Activated CD4-positive, CD25-positive, alpha-beta regulatory T cell treated with anti-CD3 and anti-CD28 coated beads, Interleukin-2, amount 50 U/mL, for 72 hours (primary cell): ENCODE results near the gene S100A1.
"Not testable (repeated sequence)": the region's sequence is repeated elsewhere in the genome, so short reads cannot be mapped to it uniquely, and the experiment has no call there.

Experiments
- DNase-seq: peaks from one replicate; pipeline ENCODE4 v3.0.0; 2021

The S100A1 gene

DNA sequence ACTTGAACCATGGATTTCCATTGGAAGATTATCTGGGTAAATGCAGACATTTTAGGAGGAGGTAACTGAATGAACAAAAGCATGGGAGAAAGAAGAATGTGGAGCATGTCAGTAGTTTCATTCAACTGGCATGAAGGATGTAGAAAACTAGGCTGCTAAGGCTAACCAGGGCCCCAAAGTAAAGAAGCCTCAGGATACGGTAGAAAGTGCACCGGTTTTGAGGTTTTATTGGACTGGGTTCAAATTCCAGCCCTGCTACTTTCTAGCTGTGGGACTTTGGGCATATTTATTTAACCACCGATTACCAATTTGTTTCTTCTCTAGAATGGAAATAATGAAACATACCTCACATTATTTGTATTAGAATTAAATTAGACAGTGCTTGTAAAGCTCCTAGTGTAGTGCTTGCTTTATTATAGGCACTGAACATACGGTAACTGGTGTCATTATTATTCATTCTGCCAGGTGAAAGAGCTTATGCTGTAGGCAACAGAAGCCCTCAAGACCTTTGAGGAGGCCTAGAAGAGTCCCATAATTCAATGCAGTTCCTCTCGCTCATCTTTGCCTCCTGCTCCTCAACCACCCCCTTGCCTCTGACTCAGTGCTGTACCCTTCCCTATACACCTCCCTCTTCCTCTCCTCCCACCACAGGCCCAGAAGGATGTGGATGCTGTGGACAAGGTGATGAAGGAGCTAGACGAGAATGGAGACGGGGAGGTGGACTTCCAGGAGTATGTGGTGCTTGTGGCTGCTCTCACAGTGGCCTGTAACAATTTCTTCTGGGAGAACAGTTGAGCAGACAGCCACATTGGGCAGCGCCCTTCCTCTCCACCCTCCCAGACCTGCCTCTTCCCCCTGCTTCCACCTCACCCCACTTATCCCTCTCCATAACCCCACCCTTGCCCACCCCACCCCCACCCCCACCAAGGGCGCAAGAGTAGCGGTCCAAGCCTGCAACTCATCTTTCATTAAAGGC lies 3.1 kb downstream of the S100A1 start:
- no peak for DNase-seq

DNA sequence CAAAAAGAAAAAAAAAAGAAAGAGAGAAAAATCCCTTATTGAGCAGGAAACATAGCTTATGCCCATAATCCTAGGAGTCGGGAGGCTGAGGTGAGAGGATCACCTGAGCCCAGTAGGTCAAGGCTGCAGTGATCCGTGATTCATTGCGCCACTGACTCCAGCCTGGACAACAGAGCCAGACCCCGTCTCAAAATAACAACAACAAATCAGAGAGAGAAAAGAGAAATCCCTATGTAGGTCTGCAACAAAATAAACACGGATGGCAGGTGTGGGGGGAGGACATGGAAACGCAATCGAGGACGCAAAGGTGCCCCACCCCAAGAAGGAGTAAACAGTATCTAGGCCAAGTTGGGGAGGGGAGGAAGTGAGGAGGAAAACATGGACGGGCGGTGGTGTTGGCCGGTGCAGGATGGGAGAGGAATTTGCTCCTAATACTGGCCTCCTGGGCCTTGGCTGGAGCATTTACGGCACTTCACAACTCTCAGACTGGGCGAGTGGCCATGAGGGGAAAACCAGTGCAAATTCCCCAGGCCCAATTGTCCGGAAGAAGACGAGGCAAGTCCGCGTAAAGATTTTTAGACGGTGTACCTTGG lies 5.0 kb downstream of the S100A1 start:
- no peak for DNase-seq

DNA sequence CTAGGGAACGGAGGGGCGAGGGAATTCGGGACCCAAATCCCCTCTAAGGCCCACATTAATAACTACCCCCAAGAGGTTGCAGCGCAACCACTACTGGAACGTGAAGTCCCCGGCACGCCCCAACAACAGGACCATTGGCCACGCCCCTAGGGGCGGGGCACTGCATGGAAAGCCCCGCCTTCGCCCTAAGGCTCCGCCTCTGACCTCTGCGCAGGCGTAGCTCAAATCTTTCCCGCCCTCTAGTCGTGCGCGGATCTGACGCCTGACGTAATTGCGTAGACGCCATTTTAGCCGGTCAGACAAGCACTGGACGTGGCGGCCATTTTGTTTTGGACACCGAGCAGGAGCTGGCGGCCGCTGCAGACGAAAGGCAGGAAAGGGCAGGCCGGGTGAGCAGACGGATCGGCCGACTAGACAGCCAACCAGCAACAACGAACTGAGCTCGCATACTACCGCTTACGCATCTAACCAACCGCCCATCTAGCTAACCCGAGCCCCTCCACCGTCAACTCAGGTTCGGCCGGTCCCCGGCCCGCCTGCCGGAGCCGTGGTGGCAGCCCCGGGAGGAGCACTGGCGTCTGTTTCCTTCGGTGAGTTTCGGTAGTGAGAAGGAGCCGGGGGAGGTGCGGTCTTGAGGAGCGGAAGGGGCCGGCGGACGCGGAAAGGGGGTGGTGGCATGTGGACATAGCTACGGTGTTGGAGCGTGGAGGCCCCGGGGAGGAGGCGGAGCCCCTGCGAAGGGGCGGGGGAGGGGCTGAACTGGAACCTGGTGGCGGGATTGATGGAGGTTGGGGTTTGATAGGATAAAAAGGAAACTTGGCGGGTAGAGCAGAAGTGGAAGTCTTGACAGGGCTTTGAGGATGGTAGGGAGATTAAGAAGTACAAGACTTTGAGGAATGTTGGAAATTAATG lies 5.8 kb downstream of the S100A1 start, which contains the start of gene CHTOP:
TSS of gene CHTOP (plus strand) at position 313 of the 912 bp plus-strand sequence. CDS start 2,523 bp downstream, outside the sequence.
- peak; percentile 98 for DNase-seq

DNA sequence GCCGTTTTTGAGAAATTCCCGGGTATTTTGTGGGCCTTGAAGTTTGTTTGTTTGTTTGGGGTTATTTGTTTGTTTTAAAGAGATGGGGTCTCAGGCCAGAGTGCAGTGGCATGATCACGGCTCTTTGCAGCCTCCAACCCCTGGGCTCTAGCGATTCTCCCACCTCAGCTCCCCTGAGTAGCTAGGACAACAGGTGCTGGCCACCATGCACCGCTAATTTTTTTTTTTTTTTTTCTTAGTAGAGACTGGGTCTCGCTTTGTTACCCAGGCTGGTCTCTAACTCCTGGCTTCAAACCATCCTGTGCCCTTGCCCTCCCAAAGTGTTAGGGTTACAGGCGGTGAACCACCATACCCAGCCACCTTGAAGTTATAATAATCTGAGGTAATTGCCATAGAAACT lies 7.6 kb downstream of the S100A1 start:
- DNase-seq, result no peak

DNA sequence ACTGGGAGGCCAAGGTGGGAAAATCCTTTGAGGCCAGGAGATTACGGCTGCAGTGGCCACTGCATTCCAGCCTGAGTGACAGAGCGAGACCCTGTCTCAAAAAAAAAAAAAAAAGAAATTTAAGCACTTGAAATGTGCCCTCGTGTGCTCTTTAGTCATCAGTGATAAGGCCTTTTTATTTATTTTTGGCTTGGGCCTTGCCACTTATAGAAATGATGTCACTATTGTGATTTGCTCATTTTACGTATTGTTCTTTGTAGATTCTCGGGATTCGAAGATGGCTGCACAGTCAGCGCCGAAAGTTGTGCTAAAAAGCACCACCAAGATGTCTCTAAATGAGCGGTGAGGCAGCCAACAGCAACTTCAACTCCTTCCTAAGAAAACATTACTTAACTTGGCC lies 8.1 kb downstream of the S100A1 start:
- no peak for DNase-seq

DNA sequence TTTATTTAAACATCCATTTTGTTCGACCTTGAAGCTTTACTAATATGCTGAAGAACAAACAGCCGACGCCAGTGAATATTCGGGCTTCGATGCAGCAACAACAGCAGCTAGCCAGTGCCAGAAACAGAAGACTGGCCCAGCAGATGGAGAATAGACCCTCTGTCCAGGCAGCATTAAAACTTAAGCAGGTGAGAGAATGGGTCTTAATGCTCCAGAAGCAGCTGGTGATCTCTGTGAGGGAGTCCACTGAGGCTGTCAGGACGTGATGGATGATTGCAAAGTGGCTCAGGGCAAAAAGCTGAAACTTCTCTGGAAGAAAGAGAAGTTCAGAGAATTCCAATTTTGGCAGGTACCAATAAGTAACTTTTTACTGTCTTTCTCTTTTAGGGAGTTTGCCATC lies 10.0 kb downstream of the S100A1 start:
- DNase-seq, result no peak

DNA sequence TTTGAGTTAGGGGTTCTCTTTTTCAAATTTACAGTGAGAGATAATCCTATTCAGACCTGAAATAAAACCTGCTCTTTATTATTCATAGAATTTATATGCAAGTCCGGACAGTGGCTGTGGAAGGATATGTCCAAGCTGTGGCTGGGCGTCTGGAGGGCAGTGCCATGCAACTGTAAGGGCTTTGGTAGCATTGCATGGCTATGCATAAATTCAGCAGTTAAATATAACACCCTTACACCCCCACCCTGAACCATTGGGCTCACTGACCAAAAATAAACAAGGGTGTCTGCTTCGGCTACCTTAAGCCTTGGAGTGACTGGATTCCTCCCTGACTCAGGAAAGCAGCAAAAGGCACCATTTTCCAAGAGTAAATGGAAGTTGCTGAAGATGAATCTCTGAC lies 11.0 kb downstream of the S100A1 start:
- DNase-seq, result no peak

DNA sequence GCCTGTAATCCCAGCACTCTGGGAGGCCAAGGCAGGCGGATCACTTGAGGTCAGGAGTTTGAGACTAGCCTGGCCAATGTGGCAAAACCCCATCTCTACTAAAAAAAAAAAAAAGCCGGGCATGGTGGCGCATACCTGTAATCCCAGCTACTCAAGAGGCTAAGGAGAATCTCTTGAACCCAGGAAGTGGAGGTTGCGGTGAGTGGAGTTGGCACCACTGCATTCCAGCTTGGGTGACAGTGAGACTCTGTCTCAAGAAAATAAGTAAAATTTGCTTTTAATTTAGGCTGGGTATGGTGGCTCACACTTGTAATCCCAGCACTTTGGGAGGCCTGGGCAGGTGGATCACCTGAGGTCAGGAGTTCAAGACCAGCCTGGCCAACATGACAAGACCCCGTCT lies 12.0 kb downstream of the S100A1 start:
- DNase-seq, result not testable (repeated sequence)

DNA sequence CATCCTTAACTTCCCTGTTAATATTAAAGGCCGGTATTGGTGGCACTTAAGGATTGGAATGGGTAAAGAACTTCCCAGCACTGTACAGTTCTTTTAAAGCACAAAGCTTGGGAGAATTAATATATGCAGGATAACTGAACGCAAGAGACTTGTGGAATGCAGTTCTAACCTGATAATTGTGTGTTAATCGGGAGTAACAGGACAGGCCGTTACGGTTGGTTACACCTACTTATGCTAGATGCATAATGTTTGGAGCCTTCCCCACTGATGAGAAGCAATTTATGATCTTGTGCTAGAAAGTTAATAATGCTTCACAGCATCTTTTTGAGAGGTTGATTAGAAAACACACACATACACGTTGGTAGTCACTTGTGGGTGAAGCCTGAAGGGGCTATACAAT lies 12.6 kb downstream of the S100A1 start:
- no peak for DNase-seq

DNA sequence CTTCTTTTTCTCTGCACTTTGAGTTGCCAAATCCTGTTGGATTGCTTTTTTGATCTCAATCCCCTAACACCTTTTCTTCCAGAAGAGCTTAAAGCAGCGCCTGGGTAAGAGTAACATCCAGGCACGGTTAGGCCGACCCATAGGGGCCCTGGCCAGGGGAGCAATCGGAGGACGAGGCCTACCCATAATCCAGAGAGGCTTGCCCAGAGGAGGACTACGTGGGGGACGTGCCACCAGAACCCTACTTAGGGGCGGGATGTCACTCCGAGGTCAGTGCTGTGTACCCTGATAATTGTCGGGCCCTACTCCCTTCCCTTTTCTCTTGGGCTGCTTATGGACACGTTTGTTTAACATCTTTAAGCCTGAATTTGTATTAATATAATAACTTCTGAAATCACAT lies 13.9 kb downstream of the S100A1 start:
- no peak for DNase-seq

DNA sequence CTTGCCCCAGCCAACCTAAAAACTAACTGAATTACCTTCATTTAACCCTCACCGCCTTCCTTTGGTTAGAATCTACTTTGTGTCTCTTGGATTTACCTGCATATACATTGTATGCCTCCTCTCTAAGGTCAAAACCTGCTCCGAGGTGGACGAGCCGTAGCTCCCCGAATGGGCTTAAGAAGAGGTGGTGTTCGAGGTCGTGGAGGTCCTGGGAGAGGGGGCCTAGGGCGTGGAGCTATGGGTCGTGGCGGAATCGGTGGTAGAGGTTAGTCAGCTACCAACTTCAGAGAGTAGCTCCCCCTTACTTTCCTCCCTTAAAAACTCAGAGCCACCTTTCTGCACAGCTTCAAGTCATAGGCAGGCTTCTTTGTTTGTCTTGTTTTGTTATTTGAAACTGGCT lies 14.9 kb downstream of the S100A1 start:
- DNase-seq, result no peak

DNA sequence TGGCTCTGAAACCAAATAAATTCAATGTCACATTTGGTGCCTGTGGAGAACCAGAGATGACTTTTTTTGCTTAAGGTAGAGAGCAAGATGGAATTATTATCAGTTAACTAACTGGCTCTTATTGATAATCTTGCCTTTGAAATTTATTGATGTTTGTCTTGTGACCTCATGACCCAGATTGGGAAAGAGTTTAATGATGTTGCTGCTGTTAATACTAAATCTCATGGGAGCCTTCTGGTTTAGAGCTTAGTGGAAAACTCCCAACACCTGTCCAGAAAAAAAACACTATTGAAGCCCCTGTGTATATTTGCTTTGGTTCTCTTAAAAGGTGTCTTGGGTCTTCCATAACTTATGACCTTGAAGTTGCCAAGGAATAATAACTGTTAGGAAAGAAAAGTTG lies 15.6 kb downstream of the S100A1 start:
- no peak for DNase-seq

DNA sequence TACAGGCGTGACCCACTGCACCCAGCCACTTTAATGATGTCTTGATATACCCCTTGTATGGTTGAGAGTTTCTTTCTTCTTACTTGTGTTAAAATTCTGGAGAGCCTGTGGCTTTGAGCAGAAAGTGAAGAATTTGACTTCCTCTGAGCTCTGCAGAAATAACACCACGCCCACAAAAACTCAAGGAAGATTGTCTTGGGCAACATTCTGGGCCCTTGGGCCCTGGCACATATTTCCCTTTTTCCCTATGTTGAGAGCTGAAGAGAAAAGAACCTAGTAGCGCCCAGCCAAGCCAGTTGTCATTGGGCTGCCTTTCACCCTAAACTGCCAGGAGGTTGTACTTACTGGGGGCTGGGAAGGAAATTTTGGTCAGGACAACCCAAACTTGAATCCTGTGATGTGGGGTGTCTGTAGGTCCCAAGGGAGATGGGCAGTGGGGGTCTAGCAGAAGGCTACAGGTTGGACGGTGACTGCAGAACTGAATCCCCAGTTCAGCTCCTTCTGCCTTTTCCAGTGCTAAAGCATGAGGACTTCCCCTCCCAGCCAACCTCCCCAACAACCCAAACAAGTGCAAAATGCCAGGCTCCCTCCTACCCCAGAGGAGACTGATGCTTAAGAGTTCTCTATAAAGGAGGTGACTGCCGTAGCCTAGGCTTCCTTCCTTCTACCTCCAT lies 18.6 kb downstream of the S100A1 start:
- no peak for DNase-seq

DNA sequence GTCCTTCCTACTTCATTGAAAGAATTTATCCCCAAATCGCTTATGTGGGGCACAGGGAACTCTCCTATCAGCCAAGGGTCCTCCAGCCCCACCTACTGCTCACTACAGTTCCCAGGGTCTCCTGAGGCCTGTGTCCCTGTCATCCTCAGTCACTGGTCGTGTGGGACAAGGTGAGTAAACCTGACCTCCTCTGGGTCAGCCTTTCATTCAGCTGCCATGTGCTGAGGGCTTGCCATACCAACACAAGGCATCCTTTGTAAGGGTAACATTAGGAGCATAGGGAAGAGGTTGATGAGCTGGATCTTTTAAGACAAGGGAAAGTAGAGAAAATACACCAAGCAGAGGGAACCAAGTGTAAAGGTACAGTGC lies 19.1 kb downstream of the S100A1 start:
- DNase-seq, result no peak

DNA sequence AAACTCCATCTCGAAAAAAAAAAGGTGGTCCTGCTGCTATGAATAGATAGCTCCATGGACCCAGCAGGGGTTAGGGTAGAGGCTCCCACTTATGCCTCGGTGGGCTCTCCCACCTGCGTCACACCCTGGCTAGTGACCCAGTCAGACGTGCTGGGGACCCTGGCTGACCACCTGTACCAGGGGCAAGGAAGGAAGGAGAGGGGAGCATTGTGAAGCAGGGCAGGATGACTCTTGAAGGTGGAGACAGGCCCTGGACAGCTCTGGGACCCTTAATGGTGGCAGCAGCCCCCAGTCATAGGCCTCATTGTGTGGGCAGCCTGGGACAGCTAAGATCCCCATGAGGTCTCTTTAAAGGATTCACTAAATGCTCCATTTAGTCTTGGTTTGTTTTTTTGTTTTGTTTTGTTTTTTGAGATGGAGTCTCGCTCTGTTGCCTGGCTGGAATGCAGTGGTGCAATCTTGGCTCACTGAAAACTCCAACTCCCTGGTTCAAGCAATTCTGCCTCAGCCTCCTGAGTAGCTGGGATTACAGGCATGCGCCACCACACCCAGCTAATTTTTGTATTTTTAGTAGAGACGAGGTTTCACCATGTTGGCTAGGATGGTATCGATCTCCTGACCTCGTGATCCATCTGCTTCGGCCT lies 19.9 kb downstream of the S100A1 start:
- DNase-seq, result no peak

DNA sequence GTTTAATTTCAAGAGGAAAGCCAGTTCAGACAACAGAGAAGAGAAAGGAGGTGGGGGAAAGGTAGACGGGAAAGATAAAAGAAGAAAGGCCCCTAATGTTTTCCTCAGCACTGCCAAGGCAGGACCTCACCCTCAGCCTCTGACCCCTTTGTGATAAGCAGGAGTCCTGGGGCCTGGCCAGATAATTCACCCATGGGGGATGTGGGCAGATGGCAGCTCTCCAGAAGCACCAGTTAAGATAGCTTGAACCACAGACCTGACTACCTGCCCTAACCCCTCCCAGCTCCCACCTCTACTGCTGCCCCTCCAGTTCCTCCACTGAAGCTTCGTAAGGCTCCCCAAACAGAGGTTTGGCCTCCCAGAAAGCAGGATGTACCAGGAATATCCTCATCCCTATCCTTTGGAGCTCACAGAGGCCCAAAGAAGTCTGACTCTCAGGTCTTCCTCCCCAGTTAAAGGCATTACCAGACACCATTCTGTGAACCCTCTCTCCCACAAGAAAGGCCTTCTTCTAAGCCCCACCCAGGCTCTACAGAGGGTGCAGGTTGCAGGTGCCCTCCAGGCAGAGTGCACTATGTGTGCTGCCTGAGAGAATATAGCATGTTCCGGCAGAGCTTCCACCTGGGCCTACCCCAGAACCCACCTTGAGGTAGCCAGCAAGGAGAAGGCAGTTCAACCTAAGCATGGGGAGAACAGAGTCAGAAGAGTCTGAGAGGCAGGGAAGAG lies 21.1 kb downstream of the S100A1 start:
- no peak for DNase-seq

DNA sequence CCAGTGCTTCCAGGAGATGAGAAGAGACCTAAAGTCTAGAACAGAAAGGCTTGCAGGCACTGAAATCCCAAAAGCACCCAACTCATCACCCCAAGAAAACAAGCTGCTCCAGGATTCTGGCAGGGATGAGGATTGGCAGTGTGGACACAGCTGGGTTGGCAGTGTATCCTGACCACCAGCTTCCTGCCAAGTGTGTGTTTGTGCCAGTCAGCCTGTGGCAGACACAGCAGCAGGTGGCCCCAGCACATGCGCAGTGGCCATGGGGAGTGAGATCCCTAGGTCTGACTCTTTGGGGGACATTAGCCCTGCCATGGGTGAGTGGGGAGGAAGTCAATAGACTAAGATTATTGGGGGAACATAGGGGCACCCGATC lies 21.6 kb downstream of the S100A1 start:
- DNase-seq, result no peak

DNA sequence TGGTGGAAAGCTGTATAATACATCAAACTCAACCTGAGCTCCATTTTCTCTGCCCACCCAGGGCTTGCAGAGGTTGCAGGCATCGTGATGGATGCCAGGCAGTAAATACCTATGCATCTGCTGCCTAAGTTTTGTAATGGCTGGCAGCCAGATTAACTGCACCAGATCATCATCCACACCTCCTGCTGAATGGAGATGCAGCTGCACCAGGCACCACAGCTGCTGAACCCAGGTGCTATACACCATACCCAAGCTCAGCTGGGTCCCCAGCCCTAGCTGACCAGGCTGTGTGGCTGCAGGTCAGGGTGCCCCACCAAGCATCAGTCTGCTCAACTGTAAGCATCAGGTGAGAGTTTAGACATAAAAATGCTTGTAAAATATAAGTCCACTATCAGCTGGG lies 23.5 kb downstream of the S100A1 start:
- no peak for DNase-seq

DNA sequence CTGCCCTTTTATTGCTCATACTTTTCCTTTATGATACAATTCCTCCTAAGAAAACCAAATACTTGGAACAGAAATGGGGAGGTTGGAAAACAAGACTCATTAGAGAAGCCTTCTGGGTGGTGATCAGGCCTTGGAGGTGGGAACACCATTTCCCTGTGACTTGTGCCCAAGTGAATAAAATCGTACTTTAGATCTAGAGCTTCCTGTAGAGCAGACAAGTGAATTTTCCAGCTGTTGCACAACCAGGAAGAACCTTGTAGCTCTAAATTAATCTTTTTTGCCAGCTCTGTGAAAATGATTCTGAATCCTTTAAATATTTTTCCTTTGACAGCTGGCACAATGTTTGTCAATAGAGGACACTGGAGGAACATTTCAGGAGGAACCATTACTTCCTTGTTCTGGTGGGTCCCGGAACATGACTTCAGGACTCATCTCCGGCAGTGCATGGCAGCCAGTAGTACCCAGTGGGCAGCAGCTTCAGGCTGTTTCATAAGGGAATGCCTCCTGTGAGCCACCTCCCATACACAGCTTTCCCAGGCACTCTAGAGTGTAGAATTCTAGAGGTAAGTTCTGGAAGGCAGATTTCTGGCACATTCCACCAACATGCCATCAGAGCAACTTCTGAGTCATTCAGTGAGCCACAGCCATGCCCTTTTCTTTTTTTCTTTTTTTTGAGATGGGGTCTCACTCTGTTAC lies 24.7 kb downstream of the S100A1 start:
- no peak for DNase-seq

DNA sequence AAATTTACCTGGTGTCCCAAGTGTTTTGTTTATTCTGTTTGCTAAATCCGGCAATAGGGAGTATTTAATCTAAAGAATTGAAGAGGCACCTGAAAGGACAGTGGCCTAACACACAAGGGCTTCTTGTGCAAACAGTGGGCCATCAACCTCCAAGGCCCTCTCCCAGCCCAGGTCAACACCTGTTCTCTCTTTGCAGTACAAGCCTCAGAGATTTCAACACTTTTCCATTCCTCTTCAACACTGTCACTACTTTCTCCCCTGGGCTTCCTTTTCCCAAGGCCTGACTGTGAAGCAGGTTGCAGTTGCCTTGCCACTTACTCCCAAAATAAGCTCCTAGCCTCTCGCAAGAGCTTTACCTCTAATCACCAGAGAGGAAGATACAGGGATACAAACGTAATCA lies 27.1 kb downstream of the S100A1 start:
- DNase-seq, result no peak
